Stimulated activated CD8-positive, alpha-beta memory T cell treated with anti-CD3 and anti-CD28 coated beads, Interleukin-2, amount 100 ng/mL, for 48 hours (primary cell): ENCODE data around the gene CHAC1.

Experiments
- DNase-seq, 2 donors: peaks; one replicate each; pipeline ENCODE4 v3.0.0-alpha.2; 2020; ENCODE audit warnings: low read depth in 2 of 2

Gene CHAC1

DNA sequence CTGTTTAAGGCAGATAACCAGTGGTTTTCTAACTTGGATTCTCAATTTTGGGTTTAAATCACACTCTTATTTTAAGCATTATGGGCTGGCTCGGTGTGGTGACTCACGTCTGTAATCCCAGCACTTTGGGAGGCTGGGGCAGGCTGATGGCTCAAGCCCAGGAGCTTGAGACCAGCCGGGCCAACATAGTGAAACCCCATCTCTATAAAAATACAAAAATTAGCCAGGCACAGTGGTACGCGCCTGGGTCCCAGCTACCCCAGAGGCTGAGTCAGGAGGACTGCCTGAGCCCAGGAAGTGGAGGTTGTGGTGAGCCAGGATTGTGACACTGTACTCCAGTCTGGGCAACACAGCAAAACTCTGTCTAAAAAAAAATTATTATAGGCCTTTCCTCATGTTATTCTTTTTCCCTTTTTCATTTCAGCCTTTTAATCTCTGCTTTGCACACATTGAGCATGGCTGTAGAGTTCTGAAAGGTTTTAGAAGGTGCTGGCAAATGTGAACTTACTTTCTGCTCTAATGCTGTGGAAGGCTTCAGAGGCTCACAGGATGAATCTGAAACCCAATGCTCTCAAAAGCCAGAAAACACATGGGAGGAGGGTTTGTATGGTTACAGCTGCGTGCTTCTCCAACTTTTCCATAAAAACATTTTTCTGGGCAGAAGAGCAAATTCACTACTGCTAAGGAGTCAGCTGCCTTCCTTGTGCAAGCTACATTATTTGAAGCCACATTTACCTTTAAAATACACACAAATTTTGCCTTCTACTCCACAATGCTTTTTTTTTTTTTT is 32.5 kb downstream of the CHAC1 start:
- DNase-seq, result no peak

DNA sequence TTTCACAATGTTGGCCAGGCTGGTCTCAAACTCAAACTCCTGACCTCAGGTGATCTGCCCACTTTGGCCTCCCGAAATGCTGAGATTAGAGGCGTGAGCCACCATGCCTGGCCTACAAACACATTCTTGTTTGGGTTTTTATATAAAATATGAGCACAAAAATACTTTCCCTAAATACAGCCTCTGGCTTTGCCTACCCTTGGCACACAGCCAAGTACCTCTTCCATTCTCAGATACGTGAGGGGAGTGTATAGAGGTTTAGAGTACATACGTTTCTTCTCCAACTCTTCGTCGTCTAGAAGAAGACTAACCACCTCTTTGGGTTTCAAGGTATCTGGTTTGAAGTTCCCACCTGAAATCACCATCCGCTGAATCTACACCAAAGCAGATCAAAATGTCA is 33.5 kb downstream of the CHAC1 start:
- no peak for DNase-seq

GRCh38 chr15:40988156-40988555 is 34.9 kb downstream of the CHAC1 start:
- DNase-seq, result no peak

- no peak for DNase-seq
Measured at GRCh38 chr15:40990080-40990479, 36.8 kb downstream of the CHAC1 start.

GRCh38 chr15:40990789-40991188 is 37.5 kb downstream of the CHAC1 start:
- no peak for DNase-seq

GRCh38 chr15:40991355-40991754 is 38.1 kb downstream of the CHAC1 start:
- DNase-seq, result no peak

DNA sequence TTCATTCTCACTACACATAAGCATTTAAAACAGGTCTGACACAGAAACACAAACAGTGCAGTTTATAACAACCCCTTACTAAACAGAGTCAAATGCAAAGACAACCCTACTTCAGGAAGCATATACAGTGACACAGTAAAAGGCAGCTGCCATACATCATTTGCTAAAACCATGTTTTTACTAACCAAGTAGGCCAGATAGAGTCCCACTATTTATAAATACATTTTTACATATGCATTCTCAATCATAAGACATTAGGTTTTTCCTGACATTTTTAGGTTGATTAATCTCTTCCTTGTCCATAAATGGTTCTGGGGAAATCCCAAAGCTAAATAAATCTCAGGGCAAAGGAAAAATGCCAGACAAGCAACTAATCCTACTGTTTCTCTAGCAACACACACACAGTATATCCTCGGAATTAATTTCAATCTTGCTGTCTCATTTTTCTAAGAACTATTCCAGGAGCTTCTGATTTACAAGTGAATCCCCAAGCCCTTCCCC is 39.0 kb downstream of the CHAC1 start:
- no peak for DNase-seq

- DNase-seq, result no peak
Measured at GRCh38 chr15:40992825-40993224, 39.6 kb downstream of the CHAC1 start.

DNA sequence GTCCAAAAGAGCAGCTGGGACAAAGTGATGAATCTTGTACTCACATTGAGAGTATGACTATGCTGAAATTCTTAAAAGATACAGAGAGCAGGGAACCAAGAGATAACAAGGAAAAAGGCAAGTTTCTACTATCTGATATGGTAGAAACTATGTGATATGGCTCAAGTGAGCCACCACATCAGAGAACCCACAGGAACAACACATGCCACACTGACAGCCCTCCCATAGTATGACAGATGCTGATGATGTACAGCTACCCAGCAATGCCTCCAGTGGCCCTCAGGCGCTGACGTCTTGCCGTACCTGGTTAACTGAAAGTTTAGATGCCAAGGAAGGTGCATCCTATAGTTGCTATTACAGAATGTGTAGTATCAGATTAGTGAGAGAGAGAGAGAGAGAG is 42.4 kb downstream of the CHAC1 start:
- DNase-seq, result no peak

DNA sequence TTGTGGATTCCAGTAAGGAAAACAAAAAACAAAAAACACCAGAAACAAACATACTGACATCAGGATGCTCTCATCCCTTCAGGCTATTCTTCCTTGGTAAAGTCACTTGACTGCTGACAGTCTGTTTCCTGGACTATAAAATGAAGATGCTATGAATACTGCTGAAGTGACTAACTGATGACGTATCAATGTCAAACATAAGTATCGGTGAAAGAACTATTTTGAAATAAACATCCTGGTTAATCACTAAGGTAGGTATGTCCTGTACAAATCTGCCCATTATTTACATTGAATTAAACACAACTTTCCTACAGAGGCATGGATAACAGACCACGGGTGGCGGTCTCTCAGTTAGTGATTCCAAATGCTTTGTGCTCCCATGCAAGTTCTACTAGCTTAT is 45.9 kb downstream of the CHAC1 start:
- DNase-seq, result no peak

DNA sequence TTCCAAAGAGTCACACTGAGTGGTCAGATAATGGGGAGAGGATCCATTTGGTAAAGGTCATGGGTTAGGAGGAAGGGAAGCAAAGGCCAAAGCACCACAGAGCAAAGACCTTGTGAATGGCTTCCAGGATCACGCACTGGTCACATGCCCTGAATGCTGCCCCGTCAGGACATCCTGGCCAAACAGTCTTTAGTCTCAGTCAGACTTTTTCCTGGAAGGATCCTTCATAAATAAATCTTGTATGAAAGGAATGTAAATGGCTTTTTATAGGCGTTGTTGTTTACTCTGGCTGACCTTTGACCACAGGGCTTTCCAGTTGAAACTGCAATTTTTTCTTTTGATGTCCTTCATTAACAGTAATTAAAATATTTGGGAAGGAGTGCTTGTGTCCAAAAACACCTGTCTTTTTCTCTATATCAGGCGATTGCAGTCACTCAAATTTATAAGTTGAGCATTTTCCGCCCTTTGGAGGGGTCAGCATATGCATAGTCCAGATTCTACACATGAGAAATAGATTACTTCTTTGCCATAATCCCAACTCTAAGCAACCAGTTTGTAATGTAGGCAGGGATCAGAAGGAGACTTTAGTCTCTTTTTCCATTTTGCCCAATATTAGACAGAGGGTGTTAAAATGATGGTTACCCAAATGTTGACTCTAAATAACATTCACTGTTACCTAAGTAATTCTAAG is 48.4 kb downstream of the CHAC1 start:
- DNase-seq, result no peak

GRCh38 chr15:41004490-41004889 is 51.2 kb downstream of the CHAC1 start:
- no peak for DNase-seq
